ENCODE data around the gene KCNE1.

GRCh38 chr21:34511181-34511580 lies 829 bp downstream of the KCNE1 start:
- TF ChIP-seq CTCF (IDR thresholded peaks at IDR 0.05) (no peak), POLR2A (IDR thresholded peaks at IDR 0.05) (no peak), EP300 (IDR thresholded peaks at IDR 0.05) (no peak)

All from ovary (tissue), 3 donors.